ENCODE measurements around the gene TNNT2.

The TNNT2 gene

DNA sequence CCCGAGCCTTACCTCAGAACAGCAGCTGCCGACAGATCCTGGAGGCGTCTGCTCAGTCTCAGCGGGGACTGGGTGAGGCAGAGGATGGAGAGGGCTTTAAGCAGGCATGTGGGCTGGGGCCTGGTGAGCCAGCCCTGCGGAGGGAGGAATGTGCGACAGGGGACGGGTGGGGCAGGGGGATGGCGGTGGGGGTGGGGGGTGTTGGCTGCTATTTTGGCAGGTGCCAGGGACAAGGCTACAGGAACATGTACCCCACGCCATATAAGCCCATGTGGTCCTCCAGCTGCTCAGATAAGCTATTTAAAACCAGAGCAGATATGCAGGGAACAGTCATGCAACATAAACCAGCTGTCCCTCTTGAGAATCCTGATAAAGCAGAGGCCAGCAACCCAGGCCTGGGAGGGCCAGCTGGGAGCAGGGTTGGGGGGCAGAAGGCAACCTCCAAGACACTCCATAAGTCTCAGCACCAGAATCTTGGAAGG lies at the start of gene TNNT2:
Gene TNNT2 (minus strand): TSS at position 70 of the 482 bp plus-strand sequence. CDS start 4,426 bp downstream, outside the sequence.
- DNase-seq (ENCODE audit: low read depth) = no peak

DNA sequence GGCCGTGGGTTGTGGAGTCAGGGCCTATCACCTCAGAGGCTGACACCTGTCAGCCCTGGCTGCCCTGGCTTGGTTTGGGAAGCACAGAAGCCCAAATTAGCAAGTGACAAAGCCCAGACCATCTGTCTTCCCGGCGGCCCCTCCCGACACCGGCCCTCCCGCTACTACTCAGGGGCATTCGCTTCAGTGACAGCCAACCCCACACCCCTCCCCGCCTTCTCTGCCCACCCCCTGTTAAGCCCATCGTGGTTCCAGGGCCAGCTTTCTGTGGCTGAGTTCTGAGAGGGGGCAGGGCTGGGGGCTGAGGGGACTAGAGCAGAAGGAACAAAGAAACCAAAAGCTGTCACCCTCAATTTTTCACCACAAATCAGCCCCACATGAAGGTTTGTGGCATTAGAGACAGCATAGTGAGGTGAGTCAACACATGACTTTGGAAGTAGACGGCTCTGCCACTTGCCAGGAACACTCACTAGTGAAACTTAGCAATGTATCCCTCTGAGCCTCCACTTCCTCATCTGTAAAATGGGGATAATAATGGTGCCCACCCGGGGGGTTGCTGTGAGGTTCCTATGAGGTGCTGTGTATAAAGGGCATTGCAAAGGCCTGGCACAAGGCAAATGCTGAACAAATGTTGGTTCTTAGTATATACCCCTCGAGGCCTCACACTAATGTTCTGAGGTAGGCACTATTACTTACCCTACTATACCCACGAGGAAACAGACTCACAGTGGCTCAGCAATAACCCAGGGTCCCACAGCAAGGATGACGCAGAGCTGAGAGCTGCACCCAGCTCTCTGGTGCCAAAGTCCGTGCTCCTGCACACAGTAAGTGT lies 49.2 kb upstream of the TNNT2 start:
- no peak for DNase-seq (ENCODE audit: low read depth)

DNA sequence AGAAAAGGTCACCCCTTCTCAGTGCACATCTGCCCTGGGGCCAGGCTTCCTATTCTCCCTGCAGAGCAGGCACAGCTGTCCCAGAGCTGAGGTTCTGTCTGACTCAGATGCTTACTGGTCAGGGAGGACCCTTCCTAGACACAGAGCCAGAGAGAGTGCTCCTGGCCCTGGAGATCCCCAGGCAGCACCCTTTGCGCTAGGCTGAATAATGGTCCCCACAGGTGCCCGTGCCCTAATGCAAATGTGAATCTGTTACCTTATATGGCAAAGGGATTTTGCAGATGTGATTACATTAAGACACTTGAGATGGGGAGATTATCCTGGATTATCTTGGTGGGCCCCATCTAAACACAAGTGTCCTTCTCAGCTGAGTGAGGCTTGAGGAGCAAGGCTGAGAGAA lies 46.7 kb upstream of the TNNT2 start:
- no peak for DNase-seq (ENCODE audit: low read depth)

DNA sequence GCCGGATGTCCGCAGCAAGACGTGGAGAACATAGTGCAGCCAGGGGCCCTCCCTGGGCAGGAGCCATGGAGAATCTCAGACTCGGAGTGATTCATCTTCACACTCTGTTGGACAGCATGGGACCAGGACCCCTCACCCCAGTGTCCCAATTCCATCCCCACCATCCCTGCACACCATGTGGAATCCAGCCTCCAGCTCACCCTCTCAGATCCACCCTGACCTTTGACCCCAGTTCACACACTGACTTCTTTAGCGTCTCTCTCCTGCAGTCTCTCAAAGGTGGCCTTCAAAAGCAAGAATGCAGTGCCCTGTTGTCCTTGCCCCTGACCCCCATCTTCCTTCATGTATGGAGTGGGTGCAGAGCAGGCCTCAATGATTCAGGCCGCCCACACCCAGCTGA lies 46.2 kb upstream of the TNNT2 start:
- DNase-seq (ENCODE audit: low read depth) = no peak

- DNase-seq (ENCODE audit: low read depth) = no peak
These were observed 45.1 kb upstream of the TNNT2 start for GRCh38 chr1:201422436-201423030.

DNA sequence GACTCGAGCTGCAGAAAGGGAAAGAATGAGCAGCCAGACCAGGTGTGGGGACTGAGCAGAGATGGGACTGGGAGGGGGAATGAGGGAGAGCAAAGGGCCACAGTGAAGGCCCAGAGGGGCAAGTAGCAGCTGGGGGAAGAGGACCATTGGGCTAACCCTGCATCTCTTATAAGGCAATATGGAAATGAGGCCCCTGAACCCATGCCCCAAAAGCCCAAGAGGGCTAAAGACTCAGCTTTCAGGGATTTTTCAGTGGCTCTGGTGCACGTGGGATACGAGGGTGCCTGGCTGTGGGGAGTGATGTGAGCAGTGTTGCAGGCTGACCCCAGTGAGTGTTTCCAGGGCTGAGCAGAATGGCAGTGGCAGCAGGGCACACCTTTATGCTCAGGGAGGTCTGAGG lies 44.5 kb upstream of the TNNT2 start:
- DNase-seq (ENCODE audit: low read depth) = no peak

- no peak for DNase-seq (ENCODE audit: low read depth)
These were observed 43.6 kb upstream of the TNNT2 start for GRCh38 chr1:201421041-201421440.

DNA sequence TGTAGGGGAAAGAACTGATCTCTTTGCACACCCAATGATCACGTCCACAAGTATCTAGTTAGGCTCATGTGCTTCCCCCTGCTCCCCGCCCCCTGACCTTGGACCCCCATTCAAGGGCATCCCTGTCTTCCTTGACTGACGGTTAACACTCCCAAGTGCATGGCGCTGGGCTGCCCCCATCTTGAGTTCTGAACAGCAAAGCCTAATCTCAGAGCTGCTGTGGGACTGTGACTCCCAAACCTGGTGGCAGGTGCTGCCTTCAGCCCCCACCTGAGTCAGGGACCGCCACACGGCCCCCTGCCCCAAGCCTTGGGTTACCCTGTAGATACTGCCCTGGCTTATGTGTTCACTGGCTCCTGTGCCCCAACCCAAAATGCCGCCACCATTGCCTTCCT lies 43.1 kb upstream of the TNNT2 start:
- no peak for DNase-seq (ENCODE audit: low read depth)

DNA sequence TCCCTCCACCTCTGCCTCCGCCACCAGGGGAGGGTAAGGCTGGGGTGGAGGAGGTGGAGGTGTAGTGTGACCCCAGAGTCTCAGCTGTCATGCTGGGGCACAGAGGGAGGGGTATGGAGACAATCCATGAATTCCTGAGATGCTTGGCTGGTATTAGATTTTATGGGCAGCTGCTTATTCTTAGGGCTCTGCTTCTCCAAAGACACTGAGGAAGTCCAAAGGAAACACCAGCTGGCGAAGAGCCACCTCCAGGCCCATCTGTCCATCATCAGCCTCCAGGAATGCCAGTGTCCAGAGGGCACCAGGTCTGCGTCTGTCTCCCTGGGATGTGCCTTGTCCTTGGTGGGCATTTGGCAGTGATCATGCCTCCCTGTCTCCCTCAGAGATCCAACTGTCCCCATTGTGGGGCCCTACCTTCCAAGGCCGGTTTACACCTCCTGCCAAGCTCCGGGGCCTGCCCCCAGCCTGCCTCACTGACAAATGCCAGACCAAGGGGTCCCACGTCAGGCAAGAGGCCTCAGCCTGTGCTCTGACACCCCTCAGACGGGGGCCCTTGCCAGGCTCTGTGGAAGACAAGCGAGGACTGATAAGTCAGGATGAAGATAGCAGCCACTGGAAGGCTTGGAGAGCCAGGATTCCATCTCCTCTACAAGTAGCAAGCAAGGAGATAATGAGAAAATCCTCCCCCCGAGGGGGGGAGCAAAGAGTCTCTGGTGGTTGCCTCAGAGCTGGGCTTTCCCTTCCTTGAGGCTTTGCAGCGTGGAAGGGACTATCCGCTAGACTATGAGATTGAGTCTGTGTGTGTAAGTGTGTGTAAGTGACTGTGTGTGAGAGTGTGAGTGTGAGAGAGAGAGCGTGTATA lies 42.5 kb upstream of the TNNT2 start:
- DNase-seq (ENCODE audit: low read depth) = no peak

DNA sequence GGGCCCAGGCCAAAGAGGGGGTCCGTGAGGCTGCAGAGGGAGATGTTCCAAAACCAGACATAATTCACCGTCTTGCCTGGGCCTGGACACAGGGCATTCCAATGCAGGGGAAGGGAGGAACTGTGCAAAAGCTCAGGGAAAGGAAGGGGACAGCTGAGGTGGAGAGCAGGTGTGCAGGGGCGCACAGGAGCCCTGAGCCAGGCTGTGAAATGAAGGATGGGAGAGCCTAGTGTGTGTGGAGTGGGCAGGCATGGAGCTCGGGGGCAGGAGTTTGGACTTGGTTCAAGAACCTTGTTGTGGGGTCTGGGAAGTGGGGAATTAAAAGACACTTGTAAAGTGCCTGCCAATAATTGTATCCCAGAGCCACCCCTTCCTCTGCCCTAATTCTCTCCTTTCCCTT lies 41.8 kb upstream of the TNNT2 start:
- DNase-seq (ENCODE audit: low read depth) = no peak

- DNase-seq (ENCODE audit: low read depth) = no peak
These were observed 41.0 kb upstream of the TNNT2 start for GRCh38 chr1:201418461-201418860.

DNA sequence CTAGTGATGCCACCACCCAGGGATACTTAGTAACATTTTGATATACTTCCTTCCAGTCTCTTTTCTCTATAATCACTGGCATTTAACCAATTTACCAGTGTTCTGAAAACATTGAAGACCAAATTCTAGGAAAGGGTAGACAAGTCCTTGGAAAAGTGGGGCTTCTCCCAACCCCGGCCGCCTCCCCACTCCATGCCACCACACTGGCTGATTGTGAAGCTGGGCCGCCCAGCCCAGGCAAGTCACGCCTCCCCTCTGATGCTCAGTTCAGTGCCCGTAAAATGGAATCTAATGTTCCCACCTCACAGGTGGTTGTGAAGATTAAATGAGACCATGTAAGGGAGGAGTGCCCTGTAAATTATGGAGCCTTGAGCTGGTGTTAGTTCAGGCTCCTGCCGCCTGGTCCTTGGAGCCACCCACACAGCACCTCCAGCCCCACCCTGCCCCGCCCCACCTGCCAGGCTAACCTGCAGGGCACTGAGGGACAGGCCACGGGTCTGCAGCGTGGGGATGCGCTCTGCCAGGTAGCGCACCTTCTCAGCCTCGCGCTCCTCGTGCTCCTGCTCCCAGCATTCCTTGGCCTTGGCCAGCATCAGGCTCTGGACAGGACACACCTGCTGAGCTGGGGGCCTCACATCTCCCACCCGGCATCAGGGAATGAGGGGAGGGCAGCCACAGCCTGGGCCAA lies 36.7 kb upstream of the TNNT2 start:
- no peak for DNase-seq (ENCODE audit: low read depth)

GRCh38 chr1:201411292-201411691 lies 33.8 kb upstream of the TNNT2 start:
- no peak for DNase-seq (ENCODE audit: low read depth)

DNA sequence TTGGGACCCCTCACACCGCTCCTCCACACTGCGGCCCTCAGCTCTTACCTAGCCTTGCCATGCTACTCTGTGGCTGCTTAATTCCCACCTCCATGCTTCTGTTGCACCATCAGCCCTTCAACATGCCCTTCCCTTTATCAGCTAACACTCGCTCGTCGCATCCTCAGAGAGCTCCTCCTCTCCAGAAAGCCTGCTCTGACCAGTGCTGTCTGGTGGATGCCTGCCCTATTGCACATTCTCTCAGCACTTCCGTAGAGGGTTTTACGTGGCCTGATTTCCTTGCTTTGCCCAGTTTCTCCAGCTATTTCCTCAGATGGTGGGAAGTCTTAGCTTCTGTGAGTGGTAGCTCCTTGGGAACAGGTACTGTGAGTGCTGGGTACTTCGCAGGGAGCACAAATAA lies 32.0 kb upstream of the TNNT2 start:
- no peak for DNase-seq (ENCODE audit: low read depth)

DNA sequence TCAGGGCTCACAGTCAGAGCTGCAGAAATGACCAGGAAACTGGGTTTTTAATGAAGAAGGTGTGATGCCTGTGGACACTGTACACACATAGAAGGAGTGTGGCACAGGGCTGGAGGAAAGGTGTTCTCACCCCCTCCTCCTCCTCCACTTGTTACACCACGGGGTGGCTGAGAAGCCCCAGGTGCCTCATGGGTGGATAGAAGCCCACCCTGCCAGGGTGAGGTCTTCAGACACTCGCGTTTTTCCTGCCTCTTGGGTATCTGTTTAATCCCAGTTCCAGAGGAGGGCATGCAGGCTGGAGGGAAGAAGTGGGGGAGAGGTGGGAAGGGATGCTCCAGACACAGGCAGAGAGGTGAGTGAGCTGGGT lies 31.3 kb upstream of the TNNT2 start:
- no peak for DNase-seq (ENCODE audit: low read depth)

DNA sequence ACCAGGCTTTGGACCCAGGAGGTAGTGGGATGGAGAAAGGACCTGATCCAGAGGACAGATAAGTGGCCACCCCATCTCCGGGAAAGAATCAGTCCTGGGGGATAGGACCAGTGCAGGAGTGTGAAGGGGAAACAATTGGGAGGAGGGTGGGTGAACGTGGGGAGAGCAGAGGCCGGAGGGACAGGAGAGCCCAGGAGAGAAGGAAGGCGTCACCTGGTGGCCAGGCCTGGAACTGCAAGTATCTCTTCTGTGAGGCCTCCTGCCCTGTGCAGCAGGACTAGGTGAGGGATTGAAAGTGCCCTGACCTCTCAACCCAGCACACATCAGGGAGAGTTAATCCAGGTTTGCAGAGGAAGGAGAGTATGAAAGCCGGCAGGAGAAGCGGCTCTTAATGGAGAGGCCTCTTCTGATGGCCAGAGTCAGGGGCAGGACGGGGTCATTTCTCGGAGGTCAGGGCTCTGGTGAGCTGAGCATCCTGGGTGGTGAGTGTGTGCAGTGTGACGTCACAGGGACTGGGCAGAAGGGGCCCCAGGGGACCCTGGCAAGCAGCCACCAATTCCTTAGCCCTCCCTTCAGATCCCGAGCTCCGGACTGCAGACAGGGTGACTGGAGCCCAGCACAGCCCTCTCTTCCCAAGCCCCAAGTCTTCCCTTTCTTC lies 30.8 kb upstream of the TNNT2 start:
- DNase-seq (ENCODE audit: low read depth) = peak; percentile 17

DNA sequence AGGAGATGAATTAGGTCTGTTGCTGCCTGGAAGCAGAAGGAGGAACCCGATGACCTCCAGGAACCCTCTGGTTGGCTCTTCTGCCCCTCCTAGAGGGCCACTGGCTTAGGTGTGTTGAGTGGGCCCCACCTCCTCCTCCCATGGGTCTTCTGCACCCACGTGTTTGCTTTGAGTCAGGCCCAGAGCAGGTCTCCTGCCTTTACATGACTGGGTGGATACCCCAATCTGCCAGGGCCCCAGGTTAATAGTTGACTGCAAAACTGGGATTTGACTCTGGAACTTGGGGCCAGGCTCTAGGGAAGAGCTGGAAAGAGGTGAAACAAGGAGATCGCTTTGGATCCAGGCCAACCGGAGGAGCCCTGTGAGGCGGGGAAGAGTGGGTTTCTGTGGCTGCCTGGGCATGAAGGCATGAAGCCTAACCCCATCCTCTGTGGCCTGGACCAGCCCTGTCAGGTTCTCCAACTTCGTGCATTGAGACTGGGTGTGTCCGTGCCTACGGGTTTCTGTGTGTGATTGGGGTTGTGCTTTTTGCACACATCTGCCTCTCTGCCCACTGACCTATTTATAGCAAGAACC lies 29.4 kb upstream of the TNNT2 start:
- no peak for DNase-seq (ENCODE audit: low read depth)

- DNase-seq (ENCODE audit: low read depth) = no peak
These were observed 28.0 kb upstream of the TNNT2 start for GRCh38 chr1:201405484-201405831.

DNA sequence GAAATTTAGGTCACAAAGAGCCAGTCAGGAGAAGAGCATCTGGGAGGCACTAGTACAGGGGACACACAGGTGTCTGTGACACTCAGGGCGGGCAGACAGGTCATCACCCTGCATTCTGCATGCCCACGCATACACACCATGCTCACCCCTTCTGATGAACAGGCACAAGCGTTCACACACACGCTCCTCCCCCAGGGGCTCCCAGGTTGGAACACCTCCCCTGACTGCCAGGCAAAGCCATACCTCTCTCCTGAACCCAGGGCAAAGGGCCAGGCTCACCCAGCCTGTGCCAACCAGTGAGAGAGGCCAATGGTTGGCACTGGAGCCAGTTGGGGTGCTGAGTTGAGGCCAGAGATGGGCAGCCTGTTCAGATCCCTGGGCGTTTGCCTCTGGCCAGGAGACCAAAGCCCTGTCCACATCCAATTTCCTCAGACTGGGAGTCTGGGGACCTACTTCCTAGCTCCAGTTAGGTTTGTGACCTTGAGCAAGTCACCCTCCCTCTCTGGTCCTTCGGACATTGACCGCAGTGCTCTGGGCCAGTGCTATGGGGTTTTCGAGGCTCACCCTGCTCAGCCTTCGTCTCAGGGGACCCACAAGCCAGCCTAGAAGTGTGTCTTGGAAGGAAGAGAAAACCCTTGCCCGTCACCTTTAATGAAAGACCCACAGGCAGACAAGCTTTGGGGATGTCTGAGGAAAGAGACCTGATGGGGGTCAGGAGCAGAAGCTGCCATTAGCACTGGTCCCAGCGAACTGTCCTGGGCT lies 27.4 kb upstream of the TNNT2 start:
- no peak for DNase-seq (ENCODE audit: low read depth)

- no peak for DNase-seq (ENCODE audit: low read depth)
These were observed 26.6 kb upstream of the TNNT2 start for GRCh38 chr1:201404055-201404454.

DNA sequence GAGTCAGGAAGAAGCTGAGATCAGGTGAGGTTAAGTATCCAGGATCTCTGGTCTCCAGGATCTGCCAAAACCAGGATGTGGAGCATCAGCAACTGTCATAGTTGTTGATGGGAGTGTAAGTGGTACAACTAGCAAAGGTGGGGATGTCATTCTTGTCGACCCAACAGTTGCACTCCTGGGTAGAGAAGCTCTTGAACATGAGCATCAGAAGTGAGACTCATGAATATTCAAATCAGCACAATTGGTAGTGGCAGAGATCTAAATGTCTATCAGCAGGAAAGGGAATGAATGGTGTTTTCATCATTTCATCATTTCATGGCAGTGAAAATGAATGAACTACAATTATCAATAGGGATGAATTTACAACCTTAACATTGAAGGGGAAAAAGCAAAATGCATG lies 25.9 kb upstream of the TNNT2 start:
- no peak for DNase-seq (ENCODE audit: low read depth)
